ENCODE results near the gene TLE1. TPM values are rescaled to one million over a fixed set of nuclear protein-coding genes. Genes with fewer than 3 reads are reported as not detected.
"Not testable (repeated sequence)": the region's sequence is repeated elsewhere in the genome, so short reads cannot be mapped to it uniquely, and the experiment has no call there.

The TLE1 gene
- total RNA-seq, 1 donor: 39.3 TPM

- H3K4me3 ChIP-seq (ENCODE audit: low read depth, low read length): no peak overlapping the region
- DNase-seq (ENCODE audit: low read depth): no peak
- TF ChIP-seq CTCF (IDR thresholded peaks at IDR 0.05; ENCODE audit: insufficient read depth, low read depth, low read length): no peak
These were observed 77.7 kb downstream of the TLE1 start for GRCh38 chr9:81611664-81612063.

GRCh38 chr9:81610740-81611107 lies 78.6 kb downstream of the TLE1 start:
- no peak for TF ChIP-seq CTCF (IDR thresholded peaks at IDR 0.05; ENCODE audit: insufficient read depth, low read depth, low read length)
- no peak overlapping the region for H3K4me3 ChIP-seq (ENCODE audit: low read depth, low read length)
- no peak for DNase-seq (ENCODE audit: low read depth)

- TF ChIP-seq CTCF (IDR thresholded peaks at IDR 0.05; ENCODE audit: insufficient read depth, low read depth, low read length): no peak
- no peak overlapping the region for H3K4me3 ChIP-seq (ENCODE audit: low read depth, low read length)
- DNase-seq (ENCODE audit: low read depth): peak; percentile 58
These were observed 79.3 kb downstream of the TLE1 start for GRCh38 chr9:81609782-81610739.

GRCh38 chr9:81608289-81608657 lies 81.1 kb downstream of the TLE1 start:
- H3K4me3 ChIP-seq (ENCODE audit: low read depth, low read length): no peak overlapping the region
- DNase-seq (ENCODE audit: low read depth): no peak
- TF ChIP-seq CTCF (IDR thresholded peaks at IDR 0.05; ENCODE audit: insufficient read depth, low read depth, low read length): no peak

- no peak for TF ChIP-seq CTCF (IDR thresholded peaks at IDR 0.05; ENCODE audit: insufficient read depth, low read depth, low read length)
- H3K4me3 ChIP-seq (ENCODE audit: low read depth, low read length): no peak overlapping the region
- peak; percentile 38 for DNase-seq (ENCODE audit: low read depth)
These were observed 81.6 kb downstream of the TLE1 start for GRCh38 chr9:81607593-81608288.

GRCh38 chr9:81606261-81606660 lies 83.1 kb downstream of the TLE1 start:
- H3K4me3 ChIP-seq (ENCODE audit: low read depth, low read length); DNase-seq (ENCODE audit: low read depth): not testable (repeated sequence)

GRCh38 chr9:81605170-81605670 lies 84.1 kb downstream of the TLE1 start:
- no peak overlapping the region for H3K4me3 ChIP-seq (ENCODE audit: low read depth, low read length)
- DNase-seq (ENCODE audit: low read depth): no peak
- TF ChIP-seq CTCF (IDR thresholded peaks at IDR 0.05; ENCODE audit: insufficient read depth, low read depth, low read length): no peak

All from fibroblast of villous mesenchyme (primary cell).